Measurements from ENCODE around the gene LRRC72. TPM values are rescaled to one million over a fixed set of nuclear protein-coding genes. Genes with fewer than 3 reads are reported as not detected.

Gene LRRC72
- total RNA-seq, 1 donor from 2014 or later: not detected

- Histone ChIP-seq H3K27ac (no peak overlapping the region), H3K9me3 (no peaks in the 10 kb centered on the region), H3K4me1 (no peaks in the 10 kb centered on the region), H3K27me3 (no peaks in the 10 kb centered on the region), H3K4me3 (no peak overlapping the region), H3K36me3 (peaks cover 21 to 51% of the 10 kb centered on the region in 2 donors)
- intact Hi-C loops (cut with DNase I): no loop called here
- TF ChIP-seq, protein P1, sequence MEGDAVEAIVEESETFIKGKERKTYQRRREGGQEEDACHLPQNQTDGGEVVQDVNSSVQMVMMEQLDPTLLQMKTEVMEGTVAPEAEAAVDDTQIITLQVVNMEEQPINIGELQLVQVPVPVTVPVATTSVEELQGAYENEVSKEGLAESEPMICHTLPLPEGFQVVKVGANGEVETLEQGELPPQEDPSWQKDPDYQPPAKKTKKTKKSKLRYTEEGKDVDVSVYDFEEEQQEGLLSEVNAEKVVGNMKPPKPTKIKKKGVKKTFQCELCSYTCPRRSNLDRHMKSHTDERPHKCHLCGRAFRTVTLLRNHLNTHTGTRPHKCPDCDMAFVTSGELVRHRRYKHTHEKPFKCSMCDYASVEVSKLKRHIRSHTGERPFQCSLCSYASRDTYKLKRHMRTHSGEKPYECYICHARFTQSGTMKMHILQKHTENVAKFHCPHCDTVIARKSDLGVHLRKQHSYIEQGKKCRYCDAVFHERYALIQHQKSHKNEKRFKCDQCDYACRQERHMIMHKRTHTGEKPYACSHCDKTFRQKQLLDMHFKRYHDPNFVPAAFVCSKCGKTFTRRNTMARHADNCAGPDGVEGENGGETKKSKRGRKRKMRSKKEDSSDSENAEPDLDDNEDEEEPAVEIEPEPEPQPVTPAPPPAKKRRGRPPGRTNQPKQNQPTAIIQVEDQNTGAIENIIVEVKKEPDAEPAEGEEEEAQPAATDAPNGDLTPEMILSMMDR (IDR thresholded peaks at IDR 0.05): no peak
- no peak for DNase-seq (ENCODE audit: low spot score in 2 of 2)
Observed at GRCh38 chr7:16616542-16616941, 89.9 kb downstream of the LRRC72 start.

- Histone ChIP-seq H3K4me3 (no peak overlapping the region), H3K27me3 (no peaks in the 10 kb centered on the region), H3K27ac (no peak overlapping the region), H3K36me3 (peaks cover 33 to 54% of the 10 kb centered on the region in 2 donors), H3K4me1 (no peaks in the 10 kb centered on the region), H3K9me3 (no peaks in the 10 kb centered on the region)
- intact Hi-C loops (cut with DNase I): no loop called here
- TF ChIP-seq, protein P1 (IDR thresholded peaks at IDR 0.05): no peak
- no peak for DNase-seq (ENCODE audit: low spot score in 2 of 2)
Observed at GRCh38 chr7:16619979-16620408, 93.4 kb downstream of the LRRC72 start.

- intact Hi-C loops (cut with DNase I): no loop called here
- H3K4me1 ChIP-seq: no peaks in the 10 kb centered on the region
- H3K9me3 ChIP-seq: no peaks in the 10 kb centered on the region
- no peaks in the 10 kb centered on the region for H3K27me3 ChIP-seq
- H3K36me3 ChIP-seq: peaks cover 12 to 24% of the 10 kb centered on the region in 2 donors
- no peak for DNase-seq (ENCODE audit: low spot score in 2 of 2)
- H3K4me3 ChIP-seq: no peak overlapping the region
- no peak overlapping the region for H3K27ac ChIP-seq
- TF ChIP-seq, protein P1 (IDR thresholded peaks at IDR 0.05): no peak
Observed at GRCh38 chr7:16626388-16626787, 99.8 kb downstream of the LRRC72 start.

DNA sequence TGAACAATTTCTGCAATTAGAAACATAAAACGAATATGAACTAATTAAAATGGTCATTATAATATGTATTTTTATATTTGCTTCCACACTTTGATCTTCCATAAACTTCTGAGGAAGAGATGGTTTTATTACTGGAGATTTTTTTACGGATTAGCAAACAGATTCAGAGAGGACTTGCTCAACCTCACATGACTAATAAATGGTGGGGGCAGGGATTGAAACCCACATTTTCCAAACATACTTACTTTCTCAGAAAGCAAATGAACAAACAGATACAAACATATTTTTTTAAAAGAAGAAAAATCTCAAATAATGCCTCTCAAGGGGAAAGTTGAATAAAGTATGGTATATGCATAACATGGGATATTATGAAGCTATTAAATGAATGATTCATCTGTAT lies 100.6 kb downstream of the LRRC72 start:
- Histone ChIP-seq H3K27ac (no peak overlapping the region), H3K4me3 (no peak overlapping the region), H3K27me3 (no peaks in the 10 kb centered on the region), H3K36me3 (peaks cover 12 to 19% of the 10 kb centered on the region in 2 donors), H3K4me1 (no peaks in the 10 kb centered on the region), H3K9me3 (no peaks in the 10 kb centered on the region)
- intact Hi-C loops (cut with DNase I): no loop called here
- DNase-seq (ENCODE audit: low spot score in 2 of 2): no peak
- TF ChIP-seq, protein P1 (IDR thresholded peaks at IDR 0.05): no peak

GRCh38 chr7:16630654-16631053 lies 104.0 kb downstream of the LRRC72 start:
- Histone ChIP-seq H3K27me3 (no peaks in the 10 kb centered on the region), H3K9me3 (no peaks in the 10 kb centered on the region), H3K27ac (no peak overlapping the region), H3K36me3 (peaks cover 0 to 5% of the 10 kb centered on the region in 2 donors), H3K4me3 (no peak overlapping the region), H3K4me1 (peaks cover 0 to 1% of the 10 kb centered on the region in 2 donors)
- TF ChIP-seq, protein P1 (IDR thresholded peaks at IDR 0.05): no peak
- DNase-seq (ENCODE audit: low spot score in 2 of 2): no peak
- intact Hi-C loops (cut with DNase I): no loop called here

Other genes starting within 250 kb of the LRRC72 start
- not detected for gene CRPPA, start 105.3 kb upstream of the LRRC72 start, total RNA-seq
- gene SOSTDC1, start 61.1 kb upstream of the LRRC72 start, total RNA-seq: not detected
- gene ANKMY2, start 118.9 kb downstream of the LRRC72 start, total RNA-seq: 11.2 TPM
- gene BZW2, start 119.4 kb downstream of the LRRC72 start, total RNA-seq: 18.0 TPM
- 4.4 TPM for gene TSPAN13, start 226.9 kb downstream of the LRRC72 start, total RNA-seq